GM20000 (cell line): ENCODE data around the gene ARHGAP22.

Experiments
- DNase-seq: peaks from one replicate; pipeline ENCODE4 v3.0.0; 2012; ENCODE audit warnings: low spot score
- TF ChIP-seq, protein P1 (sequence below): IDR thresholded peaks from 2 replicates; pipeline ENCODE4 v1.5.1; 2012; ENCODE audit warnings: mild to moderate bottlenecking, control low read depth; ENCODE audit errors: extremely low read depth, missing control alignments

The ARHGAP22 gene

DNA sequence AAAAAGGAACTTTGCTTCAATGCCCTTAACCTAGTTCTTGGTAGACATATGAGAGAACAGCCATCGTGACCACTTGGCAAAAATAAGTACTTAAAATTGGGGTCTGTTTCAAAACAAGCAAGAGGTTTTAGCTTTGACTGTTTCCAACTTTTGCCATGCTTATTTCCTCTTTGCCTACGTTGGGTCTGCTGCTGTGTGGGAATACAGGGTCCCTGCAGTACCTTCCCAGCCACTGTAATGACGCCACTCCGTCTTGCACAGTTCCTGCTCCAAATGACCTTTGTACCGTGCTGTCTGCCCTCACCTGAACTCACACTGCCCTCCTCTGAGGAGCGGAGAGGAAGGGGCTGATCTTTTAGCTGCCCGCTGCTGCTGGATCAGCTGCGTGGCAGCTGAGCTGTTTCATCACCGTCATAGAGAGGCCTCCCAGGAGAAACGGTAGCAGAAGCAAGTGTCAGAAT, 165.3 kb downstream of the ARHGAP22 start:
- DNase-seq: no peak
- TF ChIP-seq, protein P1, sequence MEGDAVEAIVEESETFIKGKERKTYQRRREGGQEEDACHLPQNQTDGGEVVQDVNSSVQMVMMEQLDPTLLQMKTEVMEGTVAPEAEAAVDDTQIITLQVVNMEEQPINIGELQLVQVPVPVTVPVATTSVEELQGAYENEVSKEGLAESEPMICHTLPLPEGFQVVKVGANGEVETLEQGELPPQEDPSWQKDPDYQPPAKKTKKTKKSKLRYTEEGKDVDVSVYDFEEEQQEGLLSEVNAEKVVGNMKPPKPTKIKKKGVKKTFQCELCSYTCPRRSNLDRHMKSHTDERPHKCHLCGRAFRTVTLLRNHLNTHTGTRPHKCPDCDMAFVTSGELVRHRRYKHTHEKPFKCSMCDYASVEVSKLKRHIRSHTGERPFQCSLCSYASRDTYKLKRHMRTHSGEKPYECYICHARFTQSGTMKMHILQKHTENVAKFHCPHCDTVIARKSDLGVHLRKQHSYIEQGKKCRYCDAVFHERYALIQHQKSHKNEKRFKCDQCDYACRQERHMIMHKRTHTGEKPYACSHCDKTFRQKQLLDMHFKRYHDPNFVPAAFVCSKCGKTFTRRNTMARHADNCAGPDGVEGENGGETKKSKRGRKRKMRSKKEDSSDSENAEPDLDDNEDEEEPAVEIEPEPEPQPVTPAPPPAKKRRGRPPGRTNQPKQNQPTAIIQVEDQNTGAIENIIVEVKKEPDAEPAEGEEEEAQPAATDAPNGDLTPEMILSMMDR: no peak

DNA sequence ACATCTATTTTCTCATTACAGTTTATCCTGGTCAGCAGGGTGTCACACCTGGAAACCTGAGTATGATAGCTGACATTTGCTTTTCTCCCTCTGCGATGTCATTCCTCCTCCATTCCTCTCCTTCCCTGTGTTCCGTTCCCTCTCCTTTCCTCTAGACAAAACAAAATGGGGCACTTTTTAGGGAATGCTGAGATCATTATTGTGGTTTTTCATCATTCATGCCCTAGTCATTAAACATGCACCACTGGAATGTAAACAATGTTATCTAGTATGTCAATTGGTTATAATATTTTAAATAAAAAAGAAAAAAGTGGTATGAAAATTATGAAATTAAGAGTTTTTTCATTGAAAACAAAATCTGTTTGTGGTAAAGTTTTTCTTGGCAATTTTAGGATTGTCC, 165.8 kb downstream of the ARHGAP22 start:
- TF ChIP-seq, protein P1: no peak
- no peak for DNase-seq

DNA sequence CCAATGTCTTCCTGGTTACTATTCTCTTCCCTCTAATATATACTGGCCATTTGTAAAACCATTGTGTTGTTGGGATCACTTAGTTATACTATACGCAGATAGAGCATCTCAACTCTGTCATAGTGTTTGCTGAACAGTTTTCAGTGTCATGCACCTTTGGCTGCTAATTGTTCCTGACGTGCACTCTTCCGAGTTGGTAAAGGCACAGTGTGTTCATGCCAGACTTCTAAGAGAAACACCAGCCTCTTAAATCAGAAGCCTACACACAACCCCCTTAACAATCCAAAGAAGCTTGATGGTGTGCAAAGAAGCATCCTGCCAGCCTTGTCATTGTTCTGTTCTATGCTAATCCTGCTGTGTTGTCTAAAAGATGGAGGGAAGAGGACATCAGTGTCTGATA, 167.3 kb downstream of the ARHGAP22 start:
- no peak for DNase-seq
- TF ChIP-seq, protein P1: no peak

DNA sequence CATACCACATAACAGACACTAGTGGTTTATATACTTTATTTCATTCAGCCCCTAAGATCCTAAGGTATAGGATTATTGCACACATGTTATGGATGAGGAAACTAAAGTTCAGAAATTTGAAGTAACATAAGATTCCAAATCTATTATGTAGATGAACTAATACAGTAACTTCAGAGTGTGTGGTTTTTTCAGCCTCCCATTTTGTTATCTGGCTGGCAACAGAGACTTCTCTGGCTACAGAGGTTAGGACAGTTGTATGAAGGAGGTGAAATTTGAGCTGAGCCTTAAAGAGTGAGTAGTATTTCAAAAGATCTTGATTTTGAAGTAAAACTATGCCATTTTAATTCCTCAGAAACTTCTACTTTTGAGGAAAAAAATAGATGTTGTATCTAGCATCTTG, 173.0 kb downstream of the ARHGAP22 start:
- TF ChIP-seq, protein P1: no peak
- no peak for DNase-seq

DNA sequence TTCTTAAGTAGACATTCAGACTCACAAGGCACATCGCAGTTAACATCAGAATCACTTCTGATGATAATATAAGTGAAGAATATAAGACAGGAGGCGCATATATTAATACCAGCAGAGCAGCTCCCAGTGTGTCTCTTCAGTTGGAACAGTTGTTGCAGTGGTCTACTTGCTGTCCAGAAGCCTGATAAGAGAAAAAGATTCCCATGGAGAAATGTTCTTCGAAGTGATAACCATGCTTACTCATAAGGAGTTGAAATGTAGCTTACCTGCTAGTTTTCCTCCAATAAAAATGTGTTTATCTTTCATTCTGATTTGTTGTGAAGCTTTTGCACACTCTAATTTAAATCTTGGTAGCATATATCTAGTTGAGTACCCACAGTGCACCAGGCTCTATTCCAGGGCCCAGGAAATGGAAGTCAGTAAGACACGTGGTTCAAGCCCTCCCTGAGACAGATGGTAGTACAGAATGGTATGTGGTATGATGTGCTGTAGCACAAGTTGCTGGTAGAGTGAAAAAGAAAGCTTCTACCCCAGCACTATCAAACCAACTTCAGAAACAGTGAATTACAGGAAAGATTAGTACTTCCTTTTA, 174.4 kb downstream of the ARHGAP22 start:
- no peak for DNase-seq
- TF ChIP-seq, protein P1: no peak

DNA sequence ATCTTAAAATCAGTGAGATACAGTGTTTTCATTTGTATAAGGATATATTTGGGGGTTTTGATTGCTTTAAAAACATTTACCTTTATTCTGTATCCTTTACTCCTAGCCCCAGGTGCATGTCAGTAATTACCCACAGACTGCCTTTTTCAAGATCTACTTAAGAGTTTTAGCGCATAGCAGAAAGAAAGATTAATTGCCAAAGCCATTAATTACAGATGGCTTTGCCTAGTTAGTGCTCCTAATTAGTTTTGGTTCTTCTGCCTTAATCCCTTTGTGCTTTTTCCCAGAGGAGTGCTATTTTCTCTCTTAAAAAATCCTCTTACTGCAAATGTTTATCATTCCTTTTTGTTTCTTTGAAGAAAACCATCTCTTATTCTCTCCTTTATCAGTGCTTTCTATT, 175.6 kb downstream of the ARHGAP22 start:
- TF ChIP-seq, protein P1: no peak
- DNase-seq: no peak

DNA sequence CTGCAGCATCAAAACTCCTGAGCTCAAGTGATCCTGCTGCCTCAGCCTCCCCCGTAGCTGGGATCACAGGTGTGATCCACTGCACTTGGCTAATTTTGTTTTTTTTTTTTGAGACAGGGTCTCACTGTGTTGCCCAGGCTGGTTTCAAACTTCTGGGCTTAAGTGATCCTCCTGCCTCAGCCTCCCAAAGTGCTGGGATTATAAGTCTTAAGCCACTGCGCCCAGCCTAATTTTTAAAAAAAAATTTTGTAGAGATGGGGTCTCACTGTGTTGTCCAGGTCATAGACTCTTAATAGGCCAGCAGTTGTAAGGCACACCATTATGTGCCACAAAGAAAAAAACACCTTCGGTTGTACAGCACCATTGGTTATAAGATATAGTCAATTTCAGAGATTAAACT, 176.0 kb downstream of the ARHGAP22 start:
- TF ChIP-seq, protein P1: no peak
- no peak for DNase-seq
